ENCODE data around the gene G2E3. TPM values are rescaled to one million over a fixed set of nuclear protein-coding genes. Genes with fewer than 3 reads are reported as not detected.
"Not testable (repeated sequence)": the region's sequence is repeated elsewhere in the genome, so short reads cannot be mapped to it uniquely, and the experiment has no call there.

The G2E3 gene
- total and polyA plus RNA-seq, 2 of the 13 experiments (the other 11 are each of a cell fraction or from before 2014, with no cell fraction given), result 22.8 to 63.0 TPM

- H3K27me3 ChIP-seq (ENCODE audit: control insufficient read depth in 1 of 2, insufficient read depth in 2 of 2, low read length in 2 of 2); in situ Hi-C loops (cut with HindIII; ENCODE audit: extremely low pct_ligation_motif_present, low pct_unique_long_range_greater_than_20kb); BruUV-seq (replicated peaks): not testable (repeated sequence)
Measured at GRCh38 chr14:30574777-30575176, 15.8 kb downstream of the G2E3 start.

GRCh38 chr14:30576333-30576732, 17.4 kb downstream of the G2E3 start:
- H2AFZ ChIP-seq (ENCODE audit: low read length); in situ Hi-C loops (cut with HindIII; ENCODE audit: extremely low pct_ligation_motif_present, low pct_unique_long_range_greater_than_20kb); H3K9ac ChIP-seq (ENCODE audit: insufficient read depth, low read depth, low read length); DNase-seq (ENCODE audit: low spot score); H3K27me3 ChIP-seq (ENCODE audit: control insufficient read depth in 1 of 2, insufficient read depth in 2 of 2, low read length in 2 of 2); ATAC-seq; FAIRE-seq; H3K4me2 ChIP-seq (ENCODE audit: low read depth, low read length); H3K4me3 ChIP-seq (replicated peaks in 1 of 3; ENCODE audit: insufficient read depth in 1 of 3, low read depth in 2 of 3, low read length in 3 of 3); BruUV-seq (replicated peaks); CTCF ChIA-PET (ENCODE audit: low intra/inter-chr PET ratio, low total read pairs); H3K9me3 ChIP-seq (ENCODE audit: low read length); H3K36me3 ChIP-seq (replicated peaks in 1 of 2; ENCODE audit: control insufficient read depth in 1 of 2, insufficient read depth in 2 of 2, low read length in 2 of 2); H3K27ac ChIP-seq (ENCODE audit: extremely low read length, insufficient read depth, low read length); intact Hi-C loops (cut with micrococcal nuclease; ENCODE audit: unreplicated experiment); POLR2A ChIA-PET: not testable (repeated sequence)
- peaks cover 18% of the 10 kb centered on the region for H4K20me1 ChIP-seq (ENCODE audit: insufficient read depth, low read length)
- WGBS (ENCODE audit: low lambda C conversion rate), result 100% methylated on average over 1 of the region's 1 CpG
- H3K4me1 ChIP-seq (ENCODE audit: insufficient read depth, low read length), result peaks cover 17% of the 10 kb centered on the region
- TF ChIP-seq TP53 (CRISPR knock-in tag; conservative IDR thresholded peaks at IDR 0.05) (0 out of 2 replicates have a peak, but pooled peaks have one; percentile 61), ZNF367 (CRISPR knock-in tag; IDR thresholded peaks at IDR 0.05; ENCODE audit: borderline replicate concordance) (peak; percentile 67; the same call in 1 of the 2 replicates)
- peaks cover 100% of the 10 kb centered on the region for H3K79me2 ChIP-seq (ENCODE audit: insufficient read depth, low read length)

More at GRCh38 chr14:30574777-30575176, 15.8 kb downstream of the G2E3 start:
- intact Hi-C loops (cut with micrococcal nuclease; ENCODE audit: unreplicated experiment); H2AFZ ChIP-seq (ENCODE audit: low read length); POLR2A ChIA-PET; DNase-seq (ENCODE audit: low spot score); FAIRE-seq; H3K4me2 ChIP-seq (ENCODE audit: low read depth, low read length); H3K27ac ChIP-seq (ENCODE audit: extremely low read length, insufficient read depth, low read length); ATAC-seq; CTCF ChIA-PET (ENCODE audit: low intra/inter-chr PET ratio, low total read pairs); H3K9me3 ChIP-seq (ENCODE audit: low read length); H3K36me3 ChIP-seq (replicated peaks in 1 of 2; ENCODE audit: control insufficient read depth in 1 of 2, insufficient read depth in 2 of 2, low read length in 2 of 2); H3K9ac ChIP-seq (ENCODE audit: insufficient read depth, low read depth, low read length); H3K4me3 ChIP-seq (replicated peaks in 1 of 3; ENCODE audit: insufficient read depth in 1 of 3, low read depth in 2 of 3, low read length in 3 of 3): not testable (repeated sequence)
- WGBS (ENCODE audit: low lambda C conversion rate), result 97% methylated on average over 3 of the region's 3 CpGs
- peaks cover 32% of the 10 kb centered on the region for H3K4me1 ChIP-seq (ENCODE audit: insufficient read depth, low read length)
- H4K20me1 ChIP-seq (ENCODE audit: insufficient read depth, low read length), result peaks cover 19% of the 10 kb centered on the region
- peaks cover 100% of the 10 kb centered on the region for H3K79me2 ChIP-seq (ENCODE audit: insufficient read depth, low read length)
